T-helper 2 cell (primary cell): ENCODE measurements around the gene MANSC1.
A peak's percentile ranks its signal among the peaks of the same experiment; 100 is the strongest.
"Not testable (repeated sequence)": the region's sequence is repeated elsewhere in the genome, so short reads cannot be mapped to it uniquely, and the experiment has no call there.

ENCODE experiments used
- DNase-seq, 5 experiments: peaks; one replicate each; pipeline versions ENCODE4 v3.0.0 to v3.0.0-alpha.2; 2012 to 2022

The MANSC1 gene

DNA sequence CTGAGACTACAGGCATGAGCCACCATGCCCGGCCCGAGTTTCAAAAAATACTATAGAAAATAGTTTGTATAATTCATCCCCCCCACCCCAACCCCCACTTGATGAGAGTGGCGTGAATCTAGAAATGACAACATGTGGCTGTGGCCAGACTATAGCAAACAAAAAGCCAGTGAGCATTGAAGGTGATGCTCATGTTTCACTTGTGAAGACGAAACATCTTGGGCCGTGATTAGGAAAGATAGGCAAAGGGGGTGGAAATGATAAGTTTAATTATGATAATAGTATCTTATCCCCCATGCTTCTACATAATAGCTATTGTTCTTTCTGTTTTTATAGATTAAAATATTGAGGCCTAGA lies 15.4 kb upstream of the MANSC1 start:
- DNase-seq, result no peak

DNA sequence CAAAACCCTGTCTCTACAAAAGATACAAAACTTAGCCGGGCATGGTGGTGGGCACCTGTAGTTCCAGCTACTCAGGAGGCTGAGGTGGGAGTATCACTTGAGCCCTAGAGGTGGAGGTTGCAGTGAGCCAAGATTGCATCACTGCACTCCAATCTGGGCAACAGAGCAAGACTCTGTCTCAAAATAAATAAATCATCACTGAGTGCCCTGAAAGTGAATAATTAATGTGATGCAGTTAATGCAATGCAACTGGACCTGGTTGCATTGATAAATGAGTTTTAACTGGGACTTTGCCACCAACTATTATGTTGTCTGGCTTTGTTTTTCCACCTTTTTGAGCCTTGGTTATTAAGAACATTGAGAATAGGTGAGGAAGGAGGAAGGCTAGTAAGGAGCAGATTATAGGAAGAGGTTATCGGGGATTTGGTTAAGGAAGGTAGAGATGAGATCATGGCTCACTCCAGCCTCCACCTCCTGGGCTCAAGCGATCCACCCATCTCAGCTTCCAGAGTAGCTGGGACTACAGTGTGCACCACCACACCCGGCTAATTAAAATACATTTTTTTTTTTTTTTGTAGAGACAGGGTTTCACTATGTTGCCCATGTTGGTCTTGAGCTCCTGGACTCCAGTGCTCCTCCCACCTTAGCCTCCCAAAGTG lies 14.9 kb upstream of the MANSC1 start:
- DNase-seq, result no peak

DNA sequence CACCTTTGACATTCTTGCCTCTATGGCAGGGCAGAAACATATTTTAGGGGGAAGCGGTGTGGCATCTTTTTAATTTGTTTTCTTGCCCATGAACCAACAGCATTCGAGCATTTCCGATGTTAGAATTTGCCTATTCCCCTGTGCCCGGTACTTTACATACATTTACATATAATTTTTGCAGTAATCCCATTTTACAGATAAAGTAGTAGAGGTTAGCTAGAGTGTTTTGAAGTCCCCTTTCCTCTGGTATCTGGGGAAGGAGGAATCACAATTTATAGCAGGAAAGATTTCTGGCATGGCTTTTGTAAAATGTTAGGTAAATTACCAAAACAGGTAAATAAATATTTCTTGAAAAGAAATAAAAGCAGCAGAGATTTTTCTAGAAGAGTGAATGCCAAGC lies 8.5 kb upstream of the MANSC1 start:
- no peak for DNase-seq

DNA sequence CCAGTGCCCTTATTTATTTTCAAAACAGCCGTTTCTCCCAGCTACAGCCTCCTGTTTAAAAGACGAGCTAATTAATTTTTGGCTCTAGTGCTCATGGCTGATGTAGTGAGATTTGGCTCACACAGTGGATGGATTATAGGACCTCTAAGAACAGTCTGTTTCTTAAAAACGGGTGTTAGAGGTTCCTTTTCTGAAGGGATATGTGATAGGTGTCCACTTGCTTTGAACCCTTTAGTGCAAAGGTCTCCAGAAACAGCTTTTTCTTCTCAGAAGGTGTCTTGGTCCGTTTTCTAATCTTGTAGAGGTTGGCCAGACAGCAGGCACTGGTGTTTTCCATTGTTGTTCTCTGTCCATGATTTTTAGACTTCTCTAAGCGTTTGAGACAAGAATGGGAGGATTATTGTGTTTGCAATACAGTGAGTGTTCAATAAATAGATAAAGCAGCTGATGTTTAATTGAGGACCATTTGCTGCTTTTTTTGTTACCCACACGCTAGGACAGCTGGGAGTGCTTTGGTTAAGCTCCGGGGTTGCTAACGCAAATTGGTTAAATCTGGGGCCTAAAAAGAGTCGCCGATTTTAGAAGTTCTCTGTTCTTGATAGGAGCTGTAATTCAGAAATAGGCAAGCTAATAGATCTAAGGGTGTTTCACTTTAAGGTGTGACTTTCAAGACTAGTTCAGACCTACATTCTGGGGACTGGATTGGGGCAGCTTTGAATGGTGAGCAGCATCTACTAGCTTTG lies 7.8 kb upstream of the MANSC1 start:
- DNase-seq, result peak in 1 of 5 experiments; percentile 62

DNA sequence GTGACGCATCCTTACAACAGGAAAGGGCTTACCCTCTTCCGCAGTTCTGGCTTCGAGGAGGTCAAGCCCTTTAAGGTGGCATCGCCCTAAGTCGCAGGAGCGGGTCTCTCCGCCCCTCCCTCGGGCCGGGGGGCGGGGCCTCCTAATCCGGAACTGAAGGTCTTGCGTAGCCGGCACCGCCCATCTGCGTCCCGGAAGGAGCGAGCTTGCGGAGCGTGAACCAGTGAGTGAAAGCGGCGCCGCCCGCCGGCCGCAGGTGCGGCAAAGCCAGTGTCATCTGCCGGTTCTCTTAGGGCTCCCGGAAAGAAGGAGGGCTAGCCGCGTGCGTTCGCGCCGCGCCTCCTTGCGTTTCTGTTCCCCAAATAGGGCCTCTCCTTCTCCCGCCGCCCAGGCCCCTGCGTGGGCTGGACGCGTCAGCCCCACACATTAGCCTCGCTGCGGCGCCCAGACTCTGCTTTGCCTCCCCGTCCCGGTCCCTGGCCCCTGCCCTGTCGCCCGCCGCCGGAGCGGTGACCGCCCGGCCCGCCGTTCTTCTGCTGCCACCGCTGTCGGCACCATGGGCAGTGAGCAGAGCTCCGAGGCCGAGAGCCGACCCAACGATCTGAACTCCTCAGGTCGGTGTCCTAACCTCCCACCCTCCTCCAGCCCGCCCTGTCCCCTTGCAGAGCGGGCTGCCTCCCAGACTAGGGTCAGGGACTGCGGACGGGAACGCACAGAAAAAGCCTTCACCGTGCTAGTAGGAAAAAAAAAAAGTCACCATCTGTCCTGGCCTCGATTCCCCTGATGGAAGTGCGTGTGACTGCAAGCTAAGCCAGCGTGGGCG lies 7.1 kb upstream of the MANSC1 start, which contains the start of gene BORCS5:
Gene BORCS5, plus strand, starts transcription at position 183 of the 823 bp plus-strand sequence. Its CDS starts 374 bp downstream, at position 557.
- peak; percentile 95 to 99 (median 98) for DNase-seq

DNA sequence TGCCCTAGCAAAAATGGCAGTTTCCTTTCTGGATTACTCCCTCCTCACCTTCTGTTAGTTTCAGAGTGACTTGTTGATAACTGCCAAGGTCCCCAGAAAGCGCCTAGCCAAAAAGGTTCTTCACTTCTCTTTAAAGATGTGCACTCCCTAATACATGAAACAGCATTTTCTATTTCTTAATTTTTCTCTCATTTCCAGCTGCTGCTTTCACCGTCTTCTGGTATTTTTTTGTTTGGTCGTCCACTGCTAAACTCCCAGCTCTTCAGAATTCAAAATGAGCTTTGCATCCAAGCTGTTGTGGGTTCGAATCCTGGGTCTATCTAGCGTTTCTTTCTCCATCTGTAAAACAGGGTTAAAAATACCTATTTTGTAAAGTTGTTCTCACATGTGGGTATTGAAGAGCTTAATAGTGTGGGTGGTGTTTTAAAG lies 6.4 kb upstream of the MANSC1 start:
- no peak for DNase-seq

DNA sequence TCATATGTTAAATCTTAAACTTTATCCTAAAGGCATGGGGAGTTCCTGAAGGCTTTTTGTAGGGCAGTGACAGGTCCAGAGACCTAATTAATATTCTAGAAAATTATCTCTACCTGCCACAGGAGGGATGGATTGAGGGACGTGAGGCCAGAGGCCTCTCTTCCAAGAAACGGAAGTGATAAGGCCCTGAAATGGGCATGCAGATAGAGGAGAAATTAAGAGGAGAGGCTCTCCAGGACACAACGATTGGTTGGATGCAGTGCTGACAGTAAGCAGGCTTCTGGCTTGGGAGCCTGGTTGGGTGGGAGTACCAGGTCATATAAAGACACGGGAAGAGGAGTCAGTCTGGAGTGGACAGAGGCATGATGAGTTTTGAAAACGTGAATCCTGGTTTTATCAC lies 3.8 kb upstream of the MANSC1 start:
- no peak for DNase-seq

DNA sequence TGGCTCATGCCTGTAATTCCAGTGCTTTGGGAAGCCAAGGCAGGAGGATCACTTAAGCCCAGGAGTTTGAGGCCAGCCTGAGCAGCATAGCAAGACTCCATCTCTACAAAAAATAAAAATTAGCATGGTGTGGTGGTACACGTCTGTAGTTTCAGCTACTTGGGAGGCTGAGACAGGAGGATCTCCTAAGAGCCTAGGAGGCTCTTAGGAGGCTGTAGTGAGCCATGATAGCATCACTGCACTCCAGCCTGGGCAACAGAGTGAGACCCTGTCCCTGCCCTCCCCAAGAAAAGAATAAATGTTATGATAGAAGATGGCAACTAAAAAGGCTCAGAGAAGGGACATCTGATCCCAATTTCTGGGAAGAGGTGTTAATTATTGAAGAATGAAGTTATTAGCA lies 3.2 kb upstream of the MANSC1 start:
- no peak for DNase-seq

DNA sequence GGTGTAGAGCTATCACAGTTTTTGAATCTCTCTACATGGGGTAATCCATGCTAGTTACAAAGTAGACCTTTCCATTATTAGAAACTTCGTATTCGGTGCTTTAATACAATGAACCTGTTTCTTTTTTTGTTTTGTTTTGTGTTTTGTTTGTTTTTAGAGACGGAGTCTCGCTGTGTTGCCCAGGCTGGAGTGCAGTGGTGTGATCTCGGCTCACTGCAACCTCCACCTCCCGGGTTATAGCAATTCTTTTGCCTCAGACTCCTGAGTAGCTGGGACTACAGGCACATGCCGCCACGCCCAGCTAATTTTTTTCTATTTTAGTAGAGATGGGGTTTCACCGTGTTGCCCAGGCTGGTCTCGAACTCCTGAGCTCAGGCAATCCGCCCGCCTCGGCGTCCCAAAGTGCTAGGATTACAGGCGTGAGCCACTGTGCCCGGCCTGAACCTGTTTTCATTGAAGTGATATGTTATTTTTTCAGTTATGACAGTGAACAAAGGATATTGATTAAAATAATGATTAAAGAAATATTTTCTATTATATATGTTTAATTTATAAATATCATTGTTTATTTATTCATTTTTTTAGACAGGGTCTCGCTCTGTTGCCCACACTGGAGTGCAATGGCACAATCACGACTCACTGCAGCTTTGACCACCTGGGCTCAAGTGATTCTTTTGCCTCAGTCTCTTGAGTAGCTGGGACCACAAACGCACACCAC lies 1.6 kb upstream of the MANSC1 start:
- not testable (repeated sequence) for DNase-seq

DNA sequence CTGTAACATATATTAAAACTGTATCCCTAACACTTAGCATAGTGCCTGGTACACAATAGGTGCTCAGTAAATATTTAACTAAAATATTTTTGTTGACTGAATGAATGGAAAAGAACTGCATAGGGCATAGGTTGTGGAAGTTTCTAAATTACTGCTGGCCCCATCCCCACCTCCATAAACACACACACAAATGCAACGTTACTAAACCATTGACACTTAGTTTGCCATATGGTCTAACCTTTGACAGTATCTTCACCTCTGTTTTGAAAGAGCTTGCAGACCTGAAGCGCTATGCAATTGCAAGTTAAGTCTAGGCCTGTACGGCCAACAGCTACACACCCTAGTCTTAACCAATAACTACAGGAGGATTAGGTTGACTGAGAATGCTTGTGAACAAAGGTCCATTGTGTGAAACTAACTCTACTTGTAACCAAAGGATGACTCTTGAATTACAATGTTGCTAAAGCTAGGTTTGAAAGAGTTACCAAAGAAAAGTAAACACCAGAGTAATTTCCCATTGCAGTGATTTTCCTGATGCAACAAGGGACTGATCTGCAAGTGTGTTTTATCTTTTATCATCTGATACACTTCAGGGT lies 924 bp upstream of the MANSC1 start:
- no peak for DNase-seq

DNA sequence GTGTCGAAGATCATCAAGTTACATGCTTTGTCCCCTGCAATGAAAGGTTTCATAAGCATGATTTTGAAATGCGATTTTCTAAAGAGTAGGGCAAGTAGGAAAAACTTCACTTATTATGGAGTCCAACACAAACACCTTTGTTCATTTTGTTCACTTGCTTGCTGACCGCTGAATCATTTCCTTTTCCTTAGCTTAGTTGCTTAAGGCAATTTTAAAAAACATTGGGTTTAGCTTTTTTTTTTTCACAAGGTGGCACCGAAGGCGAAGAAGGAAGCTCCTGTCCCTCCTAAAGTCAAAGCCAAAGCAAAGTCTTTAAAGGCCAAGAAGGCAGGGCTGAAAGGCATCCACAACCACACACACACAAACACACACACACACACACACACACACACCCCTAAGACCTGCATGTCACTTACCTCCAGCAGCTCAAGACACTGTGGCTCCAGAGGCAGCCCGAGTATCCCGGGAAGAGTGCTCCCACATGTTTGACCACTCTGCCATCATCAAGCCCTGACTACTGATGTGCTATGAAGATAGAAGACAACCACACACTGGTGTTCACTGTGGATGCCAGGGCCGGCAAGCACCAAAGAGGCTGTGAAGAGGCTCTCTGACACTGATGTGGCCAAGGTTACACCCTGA lies 11.4 kb downstream of the MANSC1 start:
- no peak for DNase-seq

DNA sequence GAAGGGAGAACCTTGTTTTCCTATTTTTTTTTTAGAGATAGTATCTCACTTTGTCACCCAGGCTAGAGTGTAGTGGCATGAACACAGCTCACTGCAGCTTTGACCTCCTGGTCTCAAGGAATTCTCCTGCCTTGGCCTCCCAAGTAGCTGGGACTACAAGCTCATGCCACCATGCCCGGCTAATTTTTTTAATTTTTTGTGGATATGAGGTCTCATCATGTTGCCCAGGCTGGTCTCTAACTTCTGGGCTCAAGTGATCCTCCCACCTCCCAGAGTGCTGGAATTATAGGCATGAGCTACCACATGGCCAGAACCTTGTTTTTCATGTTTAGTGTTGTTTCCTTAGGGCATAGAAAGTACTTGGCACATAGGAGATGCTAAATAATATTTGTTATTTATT lies 13.5 kb downstream of the MANSC1 start:
- DNase-seq, result no peak

DNA sequence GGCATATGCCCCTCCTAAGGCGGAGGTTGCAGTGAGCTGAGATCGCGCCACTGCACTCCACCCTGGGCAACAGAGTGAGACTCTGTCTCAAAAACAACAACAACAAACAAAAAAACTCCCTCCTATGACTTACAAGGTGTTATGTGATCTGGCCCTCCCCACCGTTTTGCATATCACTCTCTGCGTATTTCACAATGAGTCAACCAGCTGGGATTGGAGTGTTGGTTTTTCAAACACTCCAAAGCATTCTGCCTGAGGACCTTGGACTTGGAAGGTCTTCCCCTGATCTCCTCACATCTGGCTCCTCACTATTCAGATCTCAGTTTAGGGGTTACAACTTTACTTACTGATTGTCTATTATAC lies 14.0 kb downstream of the MANSC1 start:
- peak in 1 of 5 experiments; percentile 19 for DNase-seq

DNA sequence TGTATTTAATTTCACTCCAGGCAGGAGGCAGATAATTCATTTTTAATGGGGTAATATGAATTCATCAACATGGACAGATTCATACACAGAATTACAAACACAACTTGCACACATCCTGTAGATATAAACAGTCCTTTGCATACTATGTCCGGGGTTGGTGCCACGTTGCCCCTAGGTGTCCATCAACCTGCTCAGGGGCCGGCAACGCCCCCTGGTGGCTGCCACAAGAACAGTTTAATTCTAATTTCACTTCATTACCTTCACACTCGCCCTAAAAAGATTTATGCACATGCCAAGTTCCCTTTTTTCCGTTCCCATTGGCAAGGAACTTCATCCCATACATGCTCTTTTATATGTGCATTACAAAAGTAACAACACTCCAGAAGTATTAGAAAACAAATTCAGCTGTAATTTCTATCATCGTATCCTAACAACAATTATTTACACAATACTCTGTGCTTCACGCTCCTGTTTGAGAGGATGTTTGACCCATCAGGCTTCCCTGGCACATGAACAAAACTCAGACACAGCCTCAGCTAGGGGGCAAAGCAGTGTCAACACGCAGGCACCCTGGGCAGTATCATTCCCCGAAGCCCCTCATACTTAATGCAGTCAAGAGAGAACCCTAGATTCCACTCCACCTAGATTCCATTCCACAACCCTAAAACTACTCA lies 15.5 kb downstream of the MANSC1 start:
- peak; percentile 35 to 85 (median 48) for DNase-seq

DNA sequence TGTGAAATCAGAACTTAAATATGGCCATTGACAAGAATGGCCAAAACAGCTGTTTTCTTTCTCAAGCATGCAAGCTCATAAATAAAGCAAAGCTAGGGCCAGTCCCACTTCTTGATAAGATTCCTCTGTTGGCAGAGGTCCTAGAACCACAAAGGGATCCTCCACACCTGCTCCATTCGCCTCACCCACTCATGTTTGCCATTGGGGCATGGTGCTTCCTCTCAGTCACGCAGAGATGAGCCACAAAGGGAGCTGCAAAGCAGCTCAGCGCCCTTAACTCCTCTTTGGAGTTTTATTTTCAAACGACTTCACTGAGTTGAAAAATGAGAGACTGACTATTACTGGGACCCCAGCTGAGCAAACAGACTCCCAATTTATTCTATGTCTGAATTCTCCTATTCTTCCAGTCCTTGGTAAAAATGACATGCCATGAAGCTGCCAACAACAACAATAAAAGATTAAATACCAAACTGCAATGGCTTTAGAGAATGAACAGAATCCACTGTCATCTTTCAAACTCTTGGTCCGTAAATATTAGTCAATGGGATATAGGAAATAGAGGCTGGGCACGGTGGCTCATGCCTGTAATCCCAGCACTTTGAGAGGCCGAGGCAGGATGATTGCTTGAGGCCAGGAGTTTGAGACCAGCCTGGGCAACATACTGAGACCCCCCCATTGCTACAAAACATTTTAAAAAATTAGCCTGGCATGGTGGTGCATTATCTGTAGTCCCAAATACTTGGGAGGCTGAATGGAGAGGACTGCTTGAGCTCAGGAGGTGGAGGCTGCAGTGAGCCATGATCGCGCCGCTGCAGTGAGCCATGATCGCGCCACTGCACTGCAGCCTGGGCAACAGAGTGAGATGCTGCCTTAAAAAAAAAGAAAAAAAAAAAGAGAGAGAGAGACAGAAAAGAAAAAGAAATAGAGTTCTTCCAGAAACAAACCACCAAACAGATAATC lies 16.4 kb downstream of the MANSC1 start:
- DNase-seq, result no peak

DNA sequence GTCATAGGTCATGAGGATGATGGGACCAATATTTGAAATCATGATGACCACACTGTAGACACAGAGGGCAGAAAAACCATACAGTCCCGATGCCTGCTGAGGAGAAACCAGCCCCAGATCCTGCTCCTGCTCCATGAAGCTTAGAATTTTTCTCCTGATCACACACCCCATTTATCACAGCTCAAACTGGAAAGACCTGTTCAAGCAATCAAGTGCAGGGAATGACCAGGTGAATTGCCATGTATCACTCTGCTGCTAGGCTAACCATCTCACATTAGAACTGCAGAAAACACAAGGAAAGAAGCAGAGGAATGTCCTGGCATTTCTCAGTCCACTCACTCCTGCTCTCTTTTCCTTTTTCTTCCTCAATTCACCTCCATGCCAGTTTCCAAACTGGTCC lies 18.1 kb downstream of the MANSC1 start:
- no peak for DNase-seq

DNA sequence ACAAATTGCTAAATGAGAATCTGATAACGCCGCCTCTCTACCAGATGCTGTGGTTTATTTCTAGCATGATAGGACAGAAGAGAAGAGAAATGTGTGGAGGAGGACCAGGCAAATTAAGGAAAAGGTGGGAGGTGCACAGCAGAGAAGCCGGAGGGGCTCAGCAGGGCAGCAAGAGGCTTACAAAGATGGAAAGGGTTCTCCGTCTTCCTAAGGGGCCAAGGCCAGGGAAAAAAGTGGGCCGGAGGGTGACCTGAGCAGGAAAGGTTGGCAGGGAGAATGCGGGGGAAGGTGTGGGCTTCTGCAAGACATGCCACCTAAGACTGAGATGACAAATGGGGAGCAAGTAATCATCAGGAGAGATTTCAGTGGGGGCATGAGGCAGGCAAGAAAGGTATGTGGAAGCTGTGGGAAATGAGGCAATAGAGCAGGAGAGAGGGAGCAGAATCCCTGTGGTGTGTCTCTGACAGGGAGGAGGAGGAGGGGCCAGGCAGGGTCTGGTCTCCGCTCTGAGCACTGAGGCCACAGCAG lies 18.7 kb downstream of the MANSC1 start:
- no peak for DNase-seq

DNA sequence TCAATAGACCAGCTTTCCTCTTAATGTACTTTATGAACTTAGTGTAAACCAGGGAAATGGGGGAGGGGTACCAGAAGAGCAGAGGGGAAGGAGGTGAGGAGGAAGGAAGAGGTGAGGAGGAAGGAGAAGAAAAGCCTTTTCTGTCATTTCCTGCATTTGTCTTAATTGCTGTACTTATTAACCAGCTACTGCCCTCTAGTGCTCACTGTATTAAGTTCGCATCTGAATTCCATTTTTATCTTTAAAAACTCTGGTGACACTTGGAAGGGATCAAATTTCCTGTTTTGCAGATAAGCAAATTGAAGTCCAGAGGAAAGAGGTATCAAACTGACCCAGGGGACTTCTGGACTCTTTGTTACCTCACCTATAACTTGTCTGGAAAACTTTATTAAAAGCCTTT lies 22.2 kb downstream of the MANSC1 start:
- DNase-seq, result peak in 2 of 5 experiments; percentile 14 to 74

DNA sequence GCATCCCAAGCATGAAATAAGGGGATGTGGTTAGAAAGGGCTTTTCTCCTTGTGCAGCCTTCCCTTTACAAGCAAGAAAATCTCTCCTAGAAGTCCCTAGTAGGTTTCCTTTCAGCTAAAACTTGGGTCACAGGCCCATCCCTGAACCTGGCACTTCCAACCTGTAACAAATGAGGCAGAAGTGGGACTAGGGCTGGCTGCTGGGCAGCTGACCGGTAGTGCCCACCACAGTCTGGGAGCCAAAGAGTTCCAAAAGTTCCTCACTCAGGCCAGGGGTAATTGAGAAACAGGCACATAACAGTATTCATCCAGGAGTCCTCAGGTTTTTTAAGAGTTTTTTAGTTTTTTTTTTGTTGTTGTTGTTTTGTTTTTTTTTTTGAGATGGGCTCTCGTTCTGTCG lies 23.8 kb downstream of the MANSC1 start:
- no peak for DNase-seq

DNA sequence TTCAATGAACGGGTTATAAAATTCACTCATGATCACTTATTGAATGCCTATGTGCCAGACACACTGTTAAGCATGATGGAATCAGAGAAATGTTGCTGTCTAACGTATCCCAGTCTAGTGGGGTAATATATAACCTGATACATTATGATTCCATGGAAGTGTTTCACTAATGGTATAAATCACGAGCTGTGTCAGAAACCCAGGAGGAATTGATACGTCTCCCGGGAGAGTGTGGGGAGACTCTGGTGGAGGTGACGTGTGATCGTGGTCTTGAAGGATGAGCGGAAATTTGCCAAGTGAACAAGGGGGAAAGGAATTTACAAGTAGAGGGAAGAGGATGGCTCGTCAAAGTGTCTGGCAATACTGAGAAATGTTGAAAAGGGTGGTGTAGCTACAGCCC lies 26.5 kb downstream of the MANSC1 start:
- no peak for DNase-seq
